Smooth muscle cell of the umbilical artery (primary cell): Measurements from ENCODE around the gene MSANTD3. TPM values are rescaled to one million over a fixed set of nuclear protein-coding genes. Genes with fewer than 3 reads are reported as not detected.

Experiments used
- total RNA-seq: library from RNA; depleted of rRNA; stranded (reverse); fragments of >200 nt; gene quantifications from 2 replicates; pipeline ENCODE4 v1.2.3, GENCODE V29; 2014

Gene MSANTD3, protein sequence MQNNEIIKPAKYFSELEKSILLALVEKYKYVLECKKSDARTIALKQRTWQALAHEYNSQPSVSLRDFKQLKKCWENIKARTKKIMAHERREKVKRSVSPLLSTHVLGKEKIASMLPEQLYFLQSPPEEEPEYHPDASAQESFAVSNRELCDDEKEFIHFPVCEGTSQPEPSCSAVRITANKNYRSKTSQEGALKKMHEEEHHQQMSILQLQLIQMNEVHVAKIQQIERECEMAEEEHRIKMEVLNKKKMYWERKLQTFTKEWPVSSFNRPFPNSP
- total RNA-seq = 51.7 and 60.5 TPM in 2 replicates

DNA sequence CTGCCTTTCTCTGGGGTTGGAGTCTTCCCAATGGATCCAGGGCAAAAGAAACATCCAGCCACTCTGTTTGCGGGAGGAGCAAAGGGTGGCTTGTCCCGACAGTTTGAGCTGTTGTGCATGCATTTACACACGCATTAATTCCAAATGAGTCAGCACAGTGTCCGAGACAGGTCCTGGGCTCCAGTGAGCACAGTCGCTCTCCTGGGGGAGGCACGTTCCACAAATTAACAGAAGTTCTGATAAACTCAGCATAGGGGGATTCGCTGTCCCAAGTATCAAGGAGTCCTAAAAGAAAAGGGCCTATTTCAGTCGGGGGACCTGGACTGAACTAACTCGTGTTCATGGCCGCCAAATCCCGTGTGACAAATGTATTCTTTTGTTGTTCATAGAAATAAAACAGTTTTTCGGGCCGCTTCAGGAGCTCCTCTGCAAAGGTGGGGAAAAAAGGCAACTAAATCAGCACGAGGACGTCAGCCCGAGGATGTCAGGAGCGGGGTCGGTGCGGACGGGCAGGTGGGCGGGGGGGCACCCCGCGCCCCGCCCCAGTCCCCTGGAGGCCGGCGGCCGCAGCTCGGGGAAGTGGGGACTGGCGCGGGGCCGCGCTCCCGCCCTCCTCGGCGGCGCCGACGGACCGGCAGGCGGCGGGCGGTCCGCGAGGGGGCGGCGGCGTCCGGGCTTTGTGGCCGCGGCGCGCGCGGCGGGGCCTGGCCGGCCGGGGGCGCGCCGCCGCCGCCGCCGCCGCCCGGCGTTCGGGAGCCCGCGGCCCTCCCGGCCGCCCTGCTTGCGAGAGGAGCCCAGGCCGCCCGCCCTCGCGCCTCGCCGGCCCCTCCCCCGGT is at the start of gene MSANTD3:
Gene MSANTD3, plus strand, starts transcription at position 614 of the 836 bp plus-strand sequence. CDS start 14,796 bp downstream, outside the sequence.

DNA sequence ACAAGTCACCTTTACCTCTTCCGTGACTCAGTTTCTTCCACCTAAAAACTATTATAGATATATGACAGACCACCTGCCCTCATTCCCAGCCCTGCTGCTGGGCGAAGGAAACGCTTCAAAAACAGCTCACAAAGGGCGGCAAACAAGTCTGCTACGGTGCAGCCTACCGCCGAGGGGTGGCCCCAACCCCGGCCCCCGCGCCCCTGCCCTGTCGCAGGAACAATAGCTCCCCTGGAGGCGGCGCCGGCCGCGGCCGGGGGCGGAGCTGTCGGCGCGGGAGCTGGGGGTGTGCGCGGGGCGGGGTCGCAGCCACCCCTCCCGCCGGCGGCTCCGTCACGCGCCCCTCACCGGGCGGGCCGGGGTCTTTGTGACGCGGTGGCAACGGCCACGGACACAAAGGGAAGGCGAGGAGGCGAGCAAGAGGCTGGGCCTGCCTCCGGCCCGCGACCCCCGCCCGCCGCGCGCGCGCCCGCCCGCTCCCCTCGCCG is 45.9 kb downstream of the MSANTD3 start, which contains the start of gene TMEFF1:
Gene TMEFF1, plus strand, starts transcription at position 362 of the 488 bp plus-strand sequence. CDS start 396 bp downstream, outside the sequence.

Other genes with a start within 250 kb of the MSANTD3 start
- gene TEX10, start 74.2 kb upstream of the MSANTD3 start, total RNA-seq = 23.8 and 35.4 TPM in 2 replicates
- 5.3 and 6.1 TPM in 2 replicates for gene TMEFF1, start 46.0 kb downstream of the MSANTD3 start, total RNA-seq
- 2.4 and 3.6 TPM in 2 replicates for gene CAVIN4, start 150.9 kb downstream of the MSANTD3 start, total RNA-seq